GM12873 (cell line): ENCODE data around the gene TTC7B.

Experiments
- TF ChIP-seq, protein P1 (sequence below): IDR thresholded peaks from 2 replicates; pipeline ENCODE4 v1.5.1; 2012; ENCODE audit warnings: low read depth, mild to moderate bottlenecking, moderate library complexity, low read length, control low read depth; ENCODE audit not compliant: insufficient read depth; ENCODE audit errors: missing control alignments

The TTC7B gene

GRCh38 chr14:90579816-90580215 lies 236.4 kb downstream of the TTC7B start:
- TF ChIP-seq, protein P1, sequence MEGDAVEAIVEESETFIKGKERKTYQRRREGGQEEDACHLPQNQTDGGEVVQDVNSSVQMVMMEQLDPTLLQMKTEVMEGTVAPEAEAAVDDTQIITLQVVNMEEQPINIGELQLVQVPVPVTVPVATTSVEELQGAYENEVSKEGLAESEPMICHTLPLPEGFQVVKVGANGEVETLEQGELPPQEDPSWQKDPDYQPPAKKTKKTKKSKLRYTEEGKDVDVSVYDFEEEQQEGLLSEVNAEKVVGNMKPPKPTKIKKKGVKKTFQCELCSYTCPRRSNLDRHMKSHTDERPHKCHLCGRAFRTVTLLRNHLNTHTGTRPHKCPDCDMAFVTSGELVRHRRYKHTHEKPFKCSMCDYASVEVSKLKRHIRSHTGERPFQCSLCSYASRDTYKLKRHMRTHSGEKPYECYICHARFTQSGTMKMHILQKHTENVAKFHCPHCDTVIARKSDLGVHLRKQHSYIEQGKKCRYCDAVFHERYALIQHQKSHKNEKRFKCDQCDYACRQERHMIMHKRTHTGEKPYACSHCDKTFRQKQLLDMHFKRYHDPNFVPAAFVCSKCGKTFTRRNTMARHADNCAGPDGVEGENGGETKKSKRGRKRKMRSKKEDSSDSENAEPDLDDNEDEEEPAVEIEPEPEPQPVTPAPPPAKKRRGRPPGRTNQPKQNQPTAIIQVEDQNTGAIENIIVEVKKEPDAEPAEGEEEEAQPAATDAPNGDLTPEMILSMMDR, result no peak

GRCh38 chr14:90579088-90579487 lies 237.1 kb downstream of the TTC7B start:
- TF ChIP-seq, protein P1, result no peak

DNA sequence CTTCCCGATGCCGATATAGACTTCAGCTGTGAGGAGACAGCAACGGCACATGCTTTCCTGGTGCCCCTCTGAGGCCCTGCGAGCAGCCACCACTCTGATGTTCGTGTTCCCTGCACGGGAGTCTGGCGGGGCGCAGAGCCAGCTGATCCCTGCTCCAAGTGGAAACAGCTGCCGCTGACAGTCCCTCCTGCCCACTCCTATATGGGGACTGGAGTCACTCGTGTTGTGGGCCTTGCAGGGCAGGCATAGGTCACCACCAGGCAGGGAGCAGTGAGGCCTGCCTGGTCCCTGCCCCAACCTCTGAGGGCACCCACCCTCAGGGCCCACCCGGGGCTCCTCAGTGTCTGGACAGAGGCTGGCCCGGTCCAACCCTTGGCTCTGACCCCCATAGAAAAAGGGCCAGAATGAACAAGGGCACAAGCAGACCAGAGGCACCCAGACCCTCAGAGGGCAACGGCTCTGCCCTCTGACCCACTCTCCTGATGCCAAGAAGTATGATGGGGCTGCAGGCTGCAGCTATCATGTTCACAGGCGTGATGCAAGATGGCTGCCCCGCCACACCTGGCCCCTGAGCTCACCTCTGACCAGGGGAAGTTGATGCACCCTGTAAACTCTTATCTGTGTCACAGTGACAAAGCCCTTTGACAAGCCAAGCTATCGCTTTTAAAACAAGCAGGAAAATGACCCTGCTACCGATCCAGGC lies 237.8 kb downstream of the TTC7B start:
- TF ChIP-seq, protein P1, result no peak

GRCh38 chr14:90577661-90578282 lies 238.5 kb downstream of the TTC7B start:
- TF ChIP-seq, protein P1, result no peak

- TF ChIP-seq, protein P1, result no peak
Observed at GRCh38 chr14:90576981-90577660, 239.1 kb downstream of the TTC7B start.

DNA sequence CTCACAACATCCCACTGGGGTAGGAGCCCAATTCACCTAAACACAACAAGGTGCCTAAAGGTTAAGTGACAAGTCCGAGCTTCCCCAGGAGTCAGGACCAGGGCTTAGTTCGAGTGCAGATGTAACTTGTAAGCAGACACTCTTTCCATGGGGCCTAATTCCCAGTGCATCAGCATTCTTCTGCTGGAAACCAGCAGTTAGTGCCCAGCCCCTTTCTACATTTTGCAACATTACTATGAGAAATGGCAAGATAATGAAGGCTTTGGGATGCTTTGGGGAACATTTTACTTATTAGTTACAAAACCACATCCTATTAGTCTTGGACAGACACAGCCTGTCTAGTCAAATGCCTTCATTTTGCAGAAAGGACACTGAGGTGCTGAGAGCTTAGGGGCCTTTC lies 239.6 kb downstream of the TTC7B start:
- TF ChIP-seq, protein P1, result no peak

DNA sequence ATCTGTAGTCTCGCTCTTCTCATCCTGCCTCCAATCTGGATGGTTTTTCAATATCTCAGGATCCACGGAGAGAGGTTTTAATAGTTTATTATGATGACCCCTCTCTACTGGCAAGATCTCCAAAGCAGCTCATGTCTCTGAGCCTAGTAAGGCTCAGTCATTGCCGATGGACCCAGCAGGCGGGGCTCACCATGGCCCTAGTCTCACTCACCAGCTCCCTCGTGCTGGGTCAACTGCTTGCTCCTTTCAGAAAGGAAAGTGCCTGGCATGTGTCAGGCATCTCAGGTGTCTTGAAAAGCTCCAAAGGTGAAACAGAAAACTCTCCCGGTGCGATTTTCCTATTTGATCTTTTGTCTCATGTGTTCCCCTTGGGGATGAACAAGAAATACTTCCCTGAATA lies 240.4 kb downstream of the TTC7B start:
- TF ChIP-seq, protein P1, result no peak
